ENCODE measurements around the gene SHFL.

The SHFL gene

GRCh38 chr19:10092648-10093294 is 6.7 kb downstream of the SHFL start:
- no peak for DNase-seq (ENCODE audit: low read depth)
- no peak overlapping the region for H3K4me3 ChIP-seq (ENCODE audit: low read depth, low read length)
- TF ChIP-seq, protein P1, sequence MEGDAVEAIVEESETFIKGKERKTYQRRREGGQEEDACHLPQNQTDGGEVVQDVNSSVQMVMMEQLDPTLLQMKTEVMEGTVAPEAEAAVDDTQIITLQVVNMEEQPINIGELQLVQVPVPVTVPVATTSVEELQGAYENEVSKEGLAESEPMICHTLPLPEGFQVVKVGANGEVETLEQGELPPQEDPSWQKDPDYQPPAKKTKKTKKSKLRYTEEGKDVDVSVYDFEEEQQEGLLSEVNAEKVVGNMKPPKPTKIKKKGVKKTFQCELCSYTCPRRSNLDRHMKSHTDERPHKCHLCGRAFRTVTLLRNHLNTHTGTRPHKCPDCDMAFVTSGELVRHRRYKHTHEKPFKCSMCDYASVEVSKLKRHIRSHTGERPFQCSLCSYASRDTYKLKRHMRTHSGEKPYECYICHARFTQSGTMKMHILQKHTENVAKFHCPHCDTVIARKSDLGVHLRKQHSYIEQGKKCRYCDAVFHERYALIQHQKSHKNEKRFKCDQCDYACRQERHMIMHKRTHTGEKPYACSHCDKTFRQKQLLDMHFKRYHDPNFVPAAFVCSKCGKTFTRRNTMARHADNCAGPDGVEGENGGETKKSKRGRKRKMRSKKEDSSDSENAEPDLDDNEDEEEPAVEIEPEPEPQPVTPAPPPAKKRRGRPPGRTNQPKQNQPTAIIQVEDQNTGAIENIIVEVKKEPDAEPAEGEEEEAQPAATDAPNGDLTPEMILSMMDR (IDR thresholded peaks at IDR 0.05; ENCODE audit: insufficient read depth, low read depth, low read length, missing control alignments): no peak

DNA sequence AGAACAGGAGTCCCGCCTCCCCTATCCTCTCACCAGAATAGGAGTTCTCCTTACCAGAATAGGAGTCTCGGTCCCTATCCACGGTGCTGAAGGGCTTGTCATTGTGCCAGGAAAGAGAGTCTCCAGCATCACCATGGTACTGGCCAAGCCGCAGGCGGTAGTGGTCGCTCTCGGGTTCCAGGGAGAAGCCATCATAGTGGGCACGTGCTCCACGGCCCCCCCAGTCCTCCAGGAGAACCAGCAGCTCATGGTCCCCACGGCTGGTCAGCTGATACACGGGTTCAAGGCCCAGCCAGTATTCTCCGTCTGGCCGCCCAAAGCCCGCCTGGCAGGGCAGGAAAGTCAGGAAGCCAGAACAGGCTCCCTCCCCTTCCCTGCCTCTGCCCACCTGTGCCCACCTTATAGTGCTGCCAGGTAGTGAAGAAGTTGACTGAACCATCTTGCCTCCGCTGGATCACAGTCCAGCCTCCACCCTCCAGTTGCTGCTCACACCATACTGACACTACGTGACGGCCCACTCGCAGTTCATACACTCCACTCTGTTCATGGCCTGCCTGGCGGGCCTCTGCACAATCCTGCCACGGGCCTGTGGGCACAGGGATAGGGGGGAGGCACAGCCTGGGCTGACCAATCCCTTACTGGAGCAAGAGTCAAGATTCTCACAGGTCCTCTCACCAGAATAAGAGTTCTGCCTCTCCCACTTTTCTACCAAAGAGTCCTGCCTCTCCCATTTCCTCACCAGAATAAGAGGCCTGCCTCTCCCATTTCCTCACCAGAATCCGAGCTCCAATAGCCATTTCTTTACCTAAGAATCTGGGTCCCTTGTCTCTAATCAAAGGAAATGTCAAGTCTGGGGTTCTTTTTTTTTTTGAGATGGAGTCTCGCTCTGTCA is 7.4 kb downstream of the SHFL start:
- no peak overlapping the region for H3K4me3 ChIP-seq (ENCODE audit: low read depth, low read length)
- no peak for DNase-seq (ENCODE audit: low read depth)
- TF ChIP-seq, protein P1 (IDR thresholded peaks at IDR 0.05; ENCODE audit: insufficient read depth, low read depth, low read length, missing control alignments): no peak

- H3K4me3 ChIP-seq (ENCODE audit: low read depth, low read length): peak overlapping the region; percentile 35
- TF ChIP-seq, protein P1 (IDR thresholded peaks at IDR 0.05; ENCODE audit: insufficient read depth, low read depth, low read length, missing control alignments): no peak
- no peak for DNase-seq (ENCODE audit: low read depth)
These were observed 9.5 kb downstream of the SHFL start for GRCh38 chr19:10095622-10095947.

GRCh38 chr19:10095948-10096614 is 10.0 kb downstream of the SHFL start:
- peak; percentile 97 for DNase-seq (ENCODE audit: low read depth)
- H3K4me3 ChIP-seq (ENCODE audit: low read depth, low read length): peak overlapping the region; percentile 62
- TF ChIP-seq, protein P1 (IDR thresholded peaks at IDR 0.05; ENCODE audit: insufficient read depth, low read depth, low read length, missing control alignments): no peak

GRCh38 chr19:10096615-10096963 is 10.5 kb downstream of the SHFL start:
- H3K4me3 ChIP-seq (ENCODE audit: low read depth, low read length): peak overlapping the region; percentile 62
- DNase-seq (ENCODE audit: low read depth): no peak
- TF ChIP-seq, protein P1 (IDR thresholded peaks at IDR 0.05; ENCODE audit: insufficient read depth, low read depth, low read length, missing control alignments): no peak

GRCh38 chr19:10100163-10100785 is 14.2 kb downstream of the SHFL start:
- peak overlapping the region; percentile 71 for H3K4me3 ChIP-seq (ENCODE audit: low read depth, low read length)
- DNase-seq (ENCODE audit: low read depth): no peak
- TF ChIP-seq, protein P1 (IDR thresholded peaks at IDR 0.05; ENCODE audit: insufficient read depth, low read depth, low read length, missing control alignments): no peak

Data from GM12865 (cell line).